SK-MEL-5 (cell line): ENCODE measurements around the gene R3HDM2. TPM values are rescaled to one million over a fixed set of nuclear protein-coding genes. Genes with fewer than 3 reads are reported as not detected.

Experiments used
- DNase-seq: peaks from one replicate; pipeline ENCODE4 v3.0.0-alpha.2; 2016; ENCODE audit warnings: low read depth, low spot score
- in situ Hi-C: cut with HindIII; loops from 2 replicates; pipeline ENCODE4 v1.10.0; 2016; ENCODE audit warnings: low sequenced_read_pairs, high pct_unique_total_duplicates, low pct_unique_long_range_greater_than_20kb
- total RNA-seq: library from RNA; depleted of rRNA; stranded (reverse); fragments of >200 nt; shearing (Covaris generic); gene quantifications from 2 replicates; pipeline ENCODE4 v1.2.3, GENCODE V29; 2014

Gene R3HDM2
- total RNA-seq, 1 experiment from 2014 or later: 15.2 TPM

- no peak for DNase-seq
- in situ Hi-C loops: no loop called here
Measured at GRCh38 chr12:57469296-57470164, 38.7 kb upstream of the R3HDM2 start.

- no peak for DNase-seq
- in situ Hi-C loops: no loop called here
Measured at GRCh38 chr12:57467915-57468314, 37.1 kb upstream of the R3HDM2 start.

- in situ Hi-C loops: no loop called here
- DNase-seq: no peak
Measured at GRCh38 chr12:57467212-57467874, 36.5 kb upstream of the R3HDM2 start.

- in situ Hi-C loops: no loop called here
- no peak for DNase-seq
Measured at GRCh38 chr12:57465747-57466505, 35.1 kb upstream of the R3HDM2 start.

DNA sequence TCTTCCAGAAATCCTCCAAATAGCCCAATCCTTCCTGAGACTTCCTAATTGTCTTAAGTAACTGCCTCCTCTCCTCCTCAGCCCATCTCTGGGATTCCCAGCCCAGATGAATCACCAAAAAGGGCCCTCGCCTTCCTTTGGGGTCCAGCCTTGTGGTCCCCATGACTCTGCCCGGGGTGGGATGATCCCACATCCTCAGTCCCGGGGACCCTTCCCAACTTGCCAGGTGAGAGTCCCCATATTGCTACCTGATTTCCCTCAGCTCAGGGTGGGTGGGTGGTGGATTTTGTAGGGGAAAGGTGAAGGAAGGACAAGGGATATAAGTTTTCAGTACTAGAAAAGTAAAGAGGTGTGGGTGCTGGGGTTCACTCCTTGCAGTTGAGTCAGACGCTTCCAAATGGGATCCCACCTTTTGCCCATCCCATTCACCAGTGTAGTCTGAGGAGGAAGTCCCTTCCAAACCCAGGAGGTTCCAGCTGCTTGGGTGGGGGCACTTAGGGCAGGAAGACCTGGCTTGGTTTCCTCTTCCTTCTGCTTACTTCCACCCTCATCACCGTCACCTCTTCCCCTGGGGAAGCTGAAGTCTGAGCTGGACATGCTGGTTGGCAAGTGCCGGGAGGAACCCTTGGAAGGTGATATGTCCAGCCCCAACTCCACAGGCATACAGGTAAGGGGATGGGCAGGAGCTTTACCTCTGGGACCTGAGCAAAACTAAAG lies 34.3 kb upstream of the R3HDM2 start:
- DNase-seq: no peak
- in situ Hi-C loops: no loop called here

GRCh38 chr12:57464569-57464968 lies 33.7 kb upstream of the R3HDM2 start:
- in situ Hi-C loops: no loop called here
- DNase-seq: no peak

DNA sequence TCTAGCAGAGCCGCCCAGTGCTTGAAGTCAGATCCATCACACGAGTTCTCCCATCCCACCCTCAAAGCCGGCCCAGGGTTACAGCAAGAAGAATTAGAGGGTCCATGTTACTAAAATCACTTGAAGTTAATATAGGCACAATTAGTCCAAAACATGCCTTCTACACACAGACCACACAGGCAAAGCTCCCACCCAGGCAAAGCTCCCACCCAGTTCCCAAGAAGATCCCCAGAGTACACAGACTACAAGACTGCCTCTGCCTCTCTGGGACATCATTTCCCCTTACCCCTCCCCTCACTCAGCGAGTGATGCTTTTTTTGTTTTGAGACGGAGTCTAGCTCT lies 32.0 kb upstream of the R3HDM2 start:
- no peak for DNase-seq
- in situ Hi-C loops: no loop called here

DNA sequence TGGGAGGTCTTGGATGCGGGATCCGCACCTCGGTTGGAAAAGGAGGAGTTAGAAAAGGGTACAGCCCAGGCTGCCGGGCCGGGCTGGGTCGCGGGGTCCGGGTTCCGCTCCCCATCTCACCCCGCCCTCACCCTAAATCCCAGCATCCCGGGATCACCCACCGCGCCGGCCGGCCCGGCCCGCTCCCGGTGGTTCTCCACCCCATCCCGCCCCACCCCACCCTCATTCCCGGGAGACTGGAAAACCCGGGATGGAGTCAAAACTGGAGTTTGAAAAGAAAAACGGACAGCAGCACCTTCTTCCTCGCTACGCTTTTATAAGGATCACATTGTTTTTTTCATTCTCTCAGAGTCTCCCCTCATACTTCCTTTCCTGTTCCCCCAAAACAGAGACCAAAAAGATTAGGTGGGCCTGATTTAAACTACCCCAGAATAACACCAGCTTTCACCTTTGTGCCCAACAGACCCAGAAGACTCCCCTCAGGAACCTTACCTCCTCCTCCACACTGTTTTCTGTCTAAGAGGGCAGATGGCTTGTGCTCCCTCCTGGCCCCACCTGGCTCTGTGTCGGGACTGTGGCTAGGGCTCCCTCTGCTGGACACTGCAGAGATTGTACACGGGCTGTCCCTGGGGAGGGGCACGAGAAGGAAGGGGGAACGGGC lies 31.5 kb upstream of the R3HDM2 start:
- in situ Hi-C loops: no loop called here
- peak; percentile 95 for DNase-seq

GRCh38 chr12:57461917-57462250 lies 31.0 kb upstream of the R3HDM2 start:
- in situ Hi-C loops: no loop called here
- DNase-seq: no peak

- DNase-seq: peak; percentile 44
Measured at GRCh38 chr12:57461276-57461916, 30.6 kb upstream of the R3HDM2 start.

GRCh38 chr12:57460841-57461275 lies 30.0 kb upstream of the R3HDM2 start:
- no peak for DNase-seq
- in situ Hi-C loops: no loop called here

More at GRCh38 chr12:57461276-57461916, 30.6 kb upstream of the R3HDM2 start:
- in situ Hi-C loops: no loop called here

- in situ Hi-C loops: no loop called here
- no peak for DNase-seq
Measured at GRCh38 chr12:57460468-57460784, 29.6 kb upstream of the R3HDM2 start.

DNA sequence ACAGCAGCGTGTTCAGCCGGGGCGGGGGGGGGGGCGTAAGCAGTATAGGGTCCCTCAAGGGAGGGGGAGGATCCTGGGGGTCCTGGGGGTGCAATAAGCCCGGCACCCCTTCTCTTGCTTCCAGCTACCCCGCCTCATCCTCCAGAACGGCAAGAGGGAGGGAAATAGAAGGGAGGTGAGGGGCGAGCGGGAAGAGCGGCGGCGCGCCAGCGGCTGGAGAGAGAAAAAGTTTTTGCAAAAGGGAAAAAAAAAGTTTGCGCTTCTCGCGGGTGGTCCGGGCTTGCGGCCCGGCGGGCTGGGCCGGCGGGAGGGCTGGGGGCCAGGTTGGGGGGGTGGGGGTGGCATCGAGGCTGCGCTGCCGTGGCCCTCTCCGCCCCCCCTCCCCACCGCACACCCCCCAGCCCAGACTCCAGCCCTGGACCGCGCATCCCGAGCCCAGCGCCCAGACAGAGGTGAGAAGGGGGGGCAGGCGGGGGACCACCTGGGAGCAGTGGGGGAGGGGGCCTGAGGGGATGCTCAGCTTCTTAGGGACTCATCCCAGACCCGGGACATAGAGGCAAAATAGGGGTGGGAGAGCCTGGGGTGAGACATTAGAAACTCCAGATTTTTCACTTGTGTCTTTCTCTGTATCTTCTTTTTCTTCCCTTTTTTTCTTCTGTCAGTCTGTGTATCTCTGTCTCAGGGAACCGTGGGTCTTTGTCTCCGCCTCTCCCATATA lies 29.1 kb upstream of the R3HDM2 start, which contains the start of gene GLI1:
TSS of gene GLI1 (plus strand) at position 36 of the 718 bp plus-strand sequence. CDS start 3,907 bp downstream, outside the sequence.
- DNase-seq: no peak
- in situ Hi-C loops: no loop called here

DNA sequence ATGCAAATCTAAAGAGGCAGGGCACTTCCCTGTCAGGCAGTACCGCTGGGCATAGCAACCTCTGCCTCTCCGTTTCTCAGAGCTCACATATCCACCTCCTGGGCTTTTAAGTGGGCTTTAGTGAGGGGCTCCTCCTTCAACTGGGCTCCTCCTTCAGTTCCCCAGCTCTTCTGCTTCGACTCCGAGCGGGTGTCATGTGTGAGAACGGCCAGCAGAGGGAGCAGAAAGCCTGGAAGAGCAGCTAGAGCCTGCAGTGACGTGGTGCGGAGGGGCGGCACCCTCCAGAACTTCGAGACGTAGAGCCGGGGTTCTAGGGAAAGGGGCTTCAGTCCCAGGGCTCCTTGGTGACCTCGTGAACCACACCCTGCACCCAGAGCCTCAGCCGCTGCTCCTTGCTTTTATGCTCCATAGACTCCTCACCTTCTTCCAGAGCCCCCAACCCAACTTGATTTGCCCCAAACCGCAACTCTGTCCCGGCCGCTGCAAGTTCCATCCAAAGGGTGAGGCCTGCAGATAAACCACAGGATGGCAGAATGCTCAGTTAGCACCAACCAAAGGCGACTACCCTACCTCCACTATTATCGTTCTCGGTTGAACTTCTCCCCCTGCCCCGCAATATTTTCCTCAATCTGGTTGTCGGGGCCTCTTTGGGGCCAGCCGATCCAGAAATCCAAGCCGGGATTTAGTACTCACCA lies 28.4 kb upstream of the R3HDM2 start:
- peak; percentile 97 for DNase-seq
- in situ Hi-C loops: no loop called here

DNA sequence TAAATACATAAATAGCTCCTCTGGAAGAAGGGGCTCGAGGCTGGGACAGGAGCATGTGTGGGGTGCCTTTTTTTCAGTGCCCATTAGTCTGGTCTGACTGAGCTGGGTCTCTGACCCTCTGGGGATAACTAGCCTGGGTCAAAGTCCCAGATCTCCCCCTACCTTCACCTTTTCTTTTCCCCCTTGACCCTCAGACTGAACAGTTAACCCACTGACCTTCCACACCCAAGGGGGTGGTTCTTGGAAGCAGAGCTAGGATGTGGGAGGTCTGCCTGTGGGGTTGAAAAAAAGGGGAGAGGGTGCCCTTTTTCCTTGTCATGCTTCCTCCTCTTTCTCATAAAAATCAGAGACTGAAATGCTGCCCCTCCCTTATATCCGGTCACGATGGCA lies 27.8 kb upstream of the R3HDM2 start:
- no peak for DNase-seq
- in situ Hi-C loops: no loop called here
